ENCODE measurements around the gene CACNA1H.
A peak's percentile ranks its signal among the peaks of the same experiment; 100 is the strongest.

CACNA1H gene

DNA sequence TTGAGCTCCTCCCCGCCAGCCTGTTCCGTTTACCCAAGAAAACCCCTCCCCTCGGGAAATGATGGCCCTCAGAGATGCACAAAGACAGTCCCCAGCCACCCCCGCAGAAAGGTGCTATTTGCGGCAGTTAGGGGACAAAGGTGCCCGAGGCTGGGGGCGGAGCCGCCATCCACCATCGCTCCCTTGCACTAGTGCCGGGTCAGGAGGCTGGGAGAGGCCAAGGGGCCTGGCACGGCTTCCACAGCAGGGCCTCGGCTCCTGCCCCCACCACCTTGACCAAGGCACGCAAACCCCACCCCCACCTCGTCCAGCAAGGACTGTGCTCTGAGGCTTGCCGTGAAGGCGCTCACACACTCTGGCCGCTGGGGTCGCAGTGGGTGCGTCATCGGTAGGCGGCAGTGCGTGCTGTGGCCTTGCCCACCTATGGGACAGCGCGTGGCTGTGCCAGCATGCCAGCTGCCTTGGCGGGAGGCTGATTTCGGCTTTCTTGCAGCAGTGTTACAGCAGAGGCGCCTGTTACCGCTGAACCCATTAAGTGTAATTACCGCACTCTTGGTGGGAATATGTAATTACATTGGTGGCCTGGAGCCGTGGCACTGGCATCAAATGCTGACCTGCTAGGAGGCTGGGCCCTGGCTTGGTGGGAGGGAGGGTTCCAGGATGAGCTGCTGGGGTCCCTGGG lies 40.4 kb downstream of the CACNA1H start:
- no peak overlapping the region for H3K27ac ChIP-seq
- DNase-seq (ENCODE audit: low spot score) = no peak
- TF ChIP-seq, protein P1, sequence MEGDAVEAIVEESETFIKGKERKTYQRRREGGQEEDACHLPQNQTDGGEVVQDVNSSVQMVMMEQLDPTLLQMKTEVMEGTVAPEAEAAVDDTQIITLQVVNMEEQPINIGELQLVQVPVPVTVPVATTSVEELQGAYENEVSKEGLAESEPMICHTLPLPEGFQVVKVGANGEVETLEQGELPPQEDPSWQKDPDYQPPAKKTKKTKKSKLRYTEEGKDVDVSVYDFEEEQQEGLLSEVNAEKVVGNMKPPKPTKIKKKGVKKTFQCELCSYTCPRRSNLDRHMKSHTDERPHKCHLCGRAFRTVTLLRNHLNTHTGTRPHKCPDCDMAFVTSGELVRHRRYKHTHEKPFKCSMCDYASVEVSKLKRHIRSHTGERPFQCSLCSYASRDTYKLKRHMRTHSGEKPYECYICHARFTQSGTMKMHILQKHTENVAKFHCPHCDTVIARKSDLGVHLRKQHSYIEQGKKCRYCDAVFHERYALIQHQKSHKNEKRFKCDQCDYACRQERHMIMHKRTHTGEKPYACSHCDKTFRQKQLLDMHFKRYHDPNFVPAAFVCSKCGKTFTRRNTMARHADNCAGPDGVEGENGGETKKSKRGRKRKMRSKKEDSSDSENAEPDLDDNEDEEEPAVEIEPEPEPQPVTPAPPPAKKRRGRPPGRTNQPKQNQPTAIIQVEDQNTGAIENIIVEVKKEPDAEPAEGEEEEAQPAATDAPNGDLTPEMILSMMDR (IDR thresholded peaks at IDR 0.05) = no peak

DNA sequence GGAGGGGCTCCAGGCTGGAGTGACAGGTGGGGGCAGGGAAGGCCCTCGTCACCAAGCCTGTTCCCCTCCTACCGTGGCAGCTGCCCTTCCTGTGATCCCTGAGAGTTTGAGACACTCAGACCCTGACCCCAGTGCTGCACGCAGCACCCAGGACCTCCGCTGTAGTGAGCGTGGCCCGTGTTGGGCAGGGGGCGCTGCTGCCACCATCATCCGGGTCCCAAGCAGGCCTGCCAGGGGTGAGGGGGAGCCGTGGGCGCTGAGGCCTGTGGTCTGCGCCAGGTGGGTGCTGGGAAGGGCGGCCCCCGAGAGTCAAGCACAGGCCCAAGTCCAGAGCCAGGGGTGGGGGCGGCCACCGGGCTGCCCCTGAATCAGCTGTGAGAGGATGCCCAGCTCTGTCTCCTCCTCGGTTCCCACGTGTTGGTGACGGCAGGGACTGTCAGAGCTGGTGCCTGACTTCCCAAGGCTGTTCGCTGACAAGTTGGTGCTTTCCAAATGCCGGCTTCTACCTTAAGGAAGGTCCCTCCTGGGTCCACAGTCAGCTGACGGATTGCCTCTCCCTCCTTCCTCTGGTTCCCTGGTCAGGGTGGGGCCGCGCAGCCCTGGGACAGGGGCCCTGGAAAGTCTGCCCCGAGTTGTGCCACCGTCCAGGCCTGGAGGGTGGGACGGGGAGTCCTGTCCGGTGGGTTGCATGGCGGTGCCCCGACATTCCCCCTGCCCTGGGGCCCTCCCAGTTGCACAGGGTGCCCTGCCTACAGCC lies 41.1 kb downstream of the CACNA1H start:
- DNase-seq (ENCODE audit: low spot score) = no peak
- H3K27ac ChIP-seq = no peak overlapping the region
- H3K4me3 ChIP-seq = no peak overlapping the region
- TF ChIP-seq, protein P1 (IDR thresholded peaks at IDR 0.05) = no peak

More for the DNA sequence above, 40.4 kb downstream of the CACNA1H start:
- no peak overlapping the region for H3K4me3 ChIP-seq

DNA sequence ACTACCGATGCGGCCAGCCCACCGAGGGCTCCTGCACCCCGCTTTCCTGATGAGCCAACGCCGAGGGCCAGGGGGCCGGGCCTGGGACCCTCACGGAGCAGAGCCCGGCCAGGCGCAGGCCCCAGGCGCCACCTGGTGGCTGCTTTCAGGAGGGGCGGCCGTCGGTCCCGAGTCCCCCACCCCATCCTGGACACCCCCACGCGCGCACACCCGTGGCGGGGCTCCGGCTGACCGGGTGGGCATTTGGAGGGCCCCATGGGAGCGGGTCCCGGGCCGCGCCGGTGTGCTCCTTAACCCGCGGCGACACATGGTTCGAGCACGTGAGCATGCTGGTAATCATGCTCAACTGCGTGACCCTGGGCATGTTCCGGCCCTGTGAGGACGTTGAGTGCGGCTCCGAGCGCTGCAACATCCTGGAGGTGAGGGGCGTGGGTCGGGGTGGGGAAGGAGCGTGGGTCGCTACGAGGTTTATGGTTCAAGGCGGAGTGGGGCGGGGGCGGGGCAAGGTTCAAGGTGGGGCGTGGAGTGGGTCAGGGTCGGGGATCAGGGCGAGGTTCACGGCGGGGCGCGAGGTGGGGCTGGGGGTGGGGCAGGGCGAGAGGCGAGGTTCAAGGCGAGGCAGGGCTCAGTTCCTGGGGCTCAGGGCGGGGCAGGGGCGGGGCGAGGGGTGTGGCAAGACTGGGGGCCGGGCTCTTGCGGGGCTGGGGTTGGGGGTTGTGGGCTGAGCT lies 41.9 kb downstream of the CACNA1H start:
- Histone ChIP-seq H3K4me3 (no peak overlapping the region), H3K27ac (no peak overlapping the region)
- DNase-seq (ENCODE audit: low spot score) = no peak
- TF ChIP-seq, protein P1 (IDR thresholded peaks at IDR 0.05) = peak; percentile 83

DNA sequence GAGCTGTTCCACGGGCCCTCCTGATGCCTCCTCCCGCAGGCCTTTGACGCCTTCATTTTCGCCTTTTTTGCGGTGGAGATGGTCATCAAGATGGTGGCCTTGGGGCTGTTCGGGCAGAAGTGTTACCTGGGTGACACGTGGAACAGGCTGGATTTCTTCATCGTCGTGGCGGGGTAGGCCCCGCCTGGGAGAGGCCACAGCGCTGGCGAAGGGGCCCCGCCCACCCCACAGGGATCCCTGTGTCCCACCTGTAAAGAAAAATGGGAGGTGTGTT lies 42.4 kb downstream of the CACNA1H start:
- Histone ChIP-seq H3K27ac (no peak overlapping the region), H3K4me3 (no peak overlapping the region)
- TF ChIP-seq, protein P1 (IDR thresholded peaks at IDR 0.05) = no peak
- no peak for DNase-seq (ENCODE audit: low spot score)

DNA sequence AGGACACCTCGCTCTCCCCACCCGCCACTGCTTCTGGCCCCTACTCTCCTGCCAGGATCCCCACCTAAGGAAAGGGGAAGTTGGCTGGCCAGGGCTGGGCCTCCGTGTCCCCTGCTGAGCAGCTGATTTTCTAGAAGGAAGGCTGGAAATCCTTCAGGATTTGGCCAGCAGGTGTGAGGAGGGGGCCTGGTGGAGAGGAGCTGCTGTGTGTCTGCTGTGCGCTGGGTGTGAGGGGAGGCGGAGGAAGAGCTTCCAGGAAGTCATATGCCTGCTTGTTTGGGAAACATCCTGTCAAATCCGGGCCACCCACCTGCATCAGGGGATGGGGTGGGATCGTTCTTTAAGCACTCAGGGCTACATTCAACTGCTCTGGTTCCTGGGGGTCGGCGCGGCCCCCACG lies 43.6 kb downstream of the CACNA1H start:
- no peak for DNase-seq (ENCODE audit: low spot score)
- TF ChIP-seq, protein P1 (IDR thresholded peaks at IDR 0.05) = no peak
- H3K4me3 ChIP-seq = no peak overlapping the region
- no peak overlapping the region for H3K27ac ChIP-seq

DNA sequence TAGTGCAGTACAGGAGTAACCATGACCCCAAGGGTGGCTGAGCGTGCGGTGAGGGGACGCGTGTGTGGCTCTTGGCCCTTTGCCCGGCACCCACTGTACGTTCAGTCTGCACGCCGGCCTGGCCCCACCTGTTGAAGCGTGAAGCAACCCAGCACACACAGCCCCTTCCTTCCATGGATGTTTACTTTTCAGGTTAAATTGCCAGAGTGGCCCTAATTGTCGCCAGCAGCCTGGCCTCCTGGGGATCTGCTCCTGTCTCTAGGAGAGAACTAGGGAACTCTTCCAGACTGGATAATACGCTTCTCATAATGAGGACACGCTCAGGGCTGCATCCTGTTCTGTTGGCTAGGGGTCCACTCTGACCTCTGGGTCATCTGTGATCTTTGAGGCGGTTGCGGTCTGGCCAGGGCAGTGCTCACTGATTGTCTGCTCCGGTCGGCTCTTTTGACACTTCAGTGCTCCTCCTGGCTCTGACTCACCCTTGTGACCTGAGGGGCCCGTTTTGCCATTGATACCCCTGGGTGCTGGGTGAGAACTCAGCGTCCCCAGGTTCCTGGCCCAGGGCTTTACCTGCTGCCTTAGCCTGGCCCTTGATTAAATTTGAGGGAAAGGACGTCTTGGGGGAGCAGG lies 44.4 kb downstream of the CACNA1H start:
- Histone ChIP-seq H3K4me3 (no peak overlapping the region), H3K27ac (no peak overlapping the region)
- DNase-seq (ENCODE audit: low spot score) = no peak
- TF ChIP-seq, protein P1 (IDR thresholded peaks at IDR 0.05) = no peak
